HT-29 (cell line): ENCODE data around the gene DAD1. TPM values are rescaled to one million over a fixed set of nuclear protein-coding genes. Genes with fewer than 3 reads are reported as not detected.

Experiments
- DNase-seq: peaks from one replicate; pipeline ENCODE4 v3.0.0-alpha.2; 2015; ENCODE audit warnings: low spot score
- small RNA-seq: library from RNA; depleted of rRNA; stranded (forward); fragments of <200 nt; gene quantifications from one replicate; pipeline ENCODE3, GENCODE V24; 2014
- total RNA-seq: library from RNA; depleted of rRNA; stranded (reverse); fragments of >200 nt; shearing (Covaris generic); gene quantifications from 2 replicates; pipeline ENCODE4 v1.2.3, GENCODE V29; 2014; rRNA removed

Gene DAD1
- total RNA-seq, 1 experiment from 2014 or later: 111 TPM

GRCh38 chr14:22518073-22518472, 71.0 kb downstream of the DAD1 start:
- no peak for DNase-seq

DNA sequence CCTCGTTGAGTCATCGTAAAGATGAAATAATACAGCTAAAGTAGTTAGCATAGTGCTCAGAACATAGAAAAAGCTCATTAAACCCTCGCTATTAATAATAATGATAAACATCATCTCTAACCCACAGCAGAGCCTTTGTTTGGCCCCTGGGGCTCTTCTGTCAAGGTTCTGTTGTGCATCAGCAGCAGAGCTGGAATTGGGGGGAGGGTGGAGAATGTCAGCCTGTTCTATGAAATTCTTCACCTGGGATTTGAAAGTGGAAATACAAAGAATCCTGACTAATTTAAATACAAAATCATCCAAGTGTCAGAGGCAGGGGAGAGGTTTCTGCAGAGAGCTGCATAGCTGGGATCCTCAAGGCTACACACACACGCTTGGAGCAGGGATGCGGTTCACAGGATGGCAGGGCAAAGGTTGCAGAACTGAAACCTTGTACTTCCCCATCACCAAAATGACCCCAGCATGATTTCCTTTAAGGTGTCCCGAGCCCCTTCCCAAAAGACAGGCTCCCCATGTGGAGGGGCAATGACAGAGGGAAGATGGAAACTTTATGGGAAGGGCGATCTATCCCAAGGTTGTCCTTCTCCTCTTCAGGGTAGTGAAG, 71.8 kb downstream of the DAD1 start:
- DNase-seq: no peak

DNA sequence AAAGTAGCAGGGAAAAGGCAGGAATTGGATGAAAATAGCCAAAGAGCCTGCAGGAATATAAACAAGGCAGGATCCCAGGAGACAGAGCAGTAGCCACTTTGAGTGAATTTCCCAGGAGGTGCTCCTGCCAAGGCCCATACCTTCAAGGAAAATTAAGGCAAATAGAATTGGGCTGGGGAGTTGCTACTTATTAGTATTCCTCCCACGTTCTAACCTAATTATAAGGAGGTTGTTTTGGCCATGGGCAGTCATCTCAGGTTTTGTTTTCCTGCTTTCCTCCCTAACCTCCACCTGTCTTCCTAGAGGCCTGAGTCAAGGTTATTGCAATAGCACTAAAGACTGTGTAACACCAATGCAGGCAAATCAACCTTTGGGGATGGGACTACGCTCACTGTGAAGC, 73.1 kb downstream of the DAD1 start:
- no peak for DNase-seq

Small RNA genes within 50 kb of the gene (small RNA-seq; reads per million reads assigned to genes)
- gene TRAJ1 (not detected), gene TRAJ10 (not detected), gene TRAJ11 (not detected), gene TRAJ12 (not detected), gene TRAJ13 (not detected), gene TRAJ14 (not detected), gene TRAJ16 (not detected), gene TRAJ17 (not detected), gene TRAJ18 (not detected), gene TRAJ19 (not detected), gene TRAJ2 (not detected), gene TRAJ20 (not detected), gene TRAJ21 (not detected), gene TRAJ22 (not detected), gene TRAJ23 (not detected), gene TRAJ24 (not detected), gene TRAJ25 (not detected), gene TRAJ26 (not detected), gene TRAJ27 (not detected), gene TRAJ28 (not detected), gene TRAJ3 (not detected), gene TRAJ4 (not detected), gene TRAJ5 (not detected), gene TRAJ6 (not detected), gene TRAJ7 (not detected), gene TRAJ8 (not detected), gene TRAJ9 (not detected)

Other genes starting within 250 kb of the DAD1 start
- gene ABHD4, start 9.1 kb upstream of the DAD1 start, total RNA-seq: 6.1 and 8.4 TPM in 2 replicates
- gene OR6J1, start 55.1 kb upstream of the DAD1 start, total RNA-seq: not detected in 2 replicates
- gene OXA1L, start 177.5 kb upstream of the DAD1 start, total RNA-seq: 73.5 and 80.9 TPM in 2 replicates
- gene SLC7A7, start 226.2 kb upstream of the DAD1 start, total RNA-seq: 12.2 and 13.6 TPM in 2 replicates
- 45.9 and 56.1 TPM in 2 replicates for gene MRPL52, start 240.7 kb upstream of the DAD1 start, total RNA-seq
- 1.7 and 3.9 TPM in 2 replicates for gene MMP14, start 247.4 kb upstream of the DAD1 start, total RNA-seq